NCI-H1417 treated with DMSO at 0.1 percent for 48 hours (cell line): ENCODE measurements around the gene ZNF175.

ENCODE experiments used
- DNase-seq: peaks from one replicate; lab custom pipeline; 2025; lab: John Stamatoyannopoulos, UW

Gene ZNF175

GRCh38 chr19:51550848-51551672, 20.0 kb upstream of the ZNF175 start:
- DNase-seq = no peak

- no peak for DNase-seq
Measured at GRCh38 chr19:51551673-51552432, 19.2 kb upstream of the ZNF175 start.

- DNase-seq = no peak
Measured at GRCh38 chr19:51552608-51552995, 18.5 kb upstream of the ZNF175 start.

- DNase-seq = no peak
Measured at GRCh38 chr19:51552996-51553725, 17.9 kb upstream of the ZNF175 start.

GRCh38 chr19:51559240-51559639, 11.8 kb upstream of the ZNF175 start:
- no peak for DNase-seq

- no peak for DNase-seq
Measured at GRCh38 chr19:51560339-51560738, 10.7 kb upstream of the ZNF175 start.

GRCh38 chr19:51564791-51565190, 6.3 kb upstream of the ZNF175 start:
- no peak for DNase-seq

GRCh38 chr19:51565583-51565982, 5.5 kb upstream of the ZNF175 start:
- no peak for DNase-seq

- no peak for DNase-seq
Measured at GRCh38 chr19:51566489-51567100, 4.5 kb upstream of the ZNF175 start.

GRCh38 chr19:51567583-51567982, 3.5 kb upstream of the ZNF175 start:
- no peak for DNase-seq

GRCh38 chr19:51568456-51568855, 2.6 kb upstream of the ZNF175 start:
- no peak for DNase-seq

- DNase-seq = no peak
Measured at GRCh38 chr19:51571599-51571998, 516 bp downstream of the ZNF175 start.

GRCh38 chr19:51572410-51572809, 1.3 kb downstream of the ZNF175 start:
- no peak for DNase-seq

- DNase-seq = no peak
Measured at GRCh38 chr19:51572908-51573307, 1.8 kb downstream of the ZNF175 start.

GRCh38 chr19:51573331-51573730, 2.2 kb downstream of the ZNF175 start:
- DNase-seq = no peak

GRCh38 chr19:51576850-51577249, 5.8 kb downstream of the ZNF175 start:
- DNase-seq = no peak

GRCh38 chr19:51586103-51586728, 15.1 kb downstream of the ZNF175 start:
- no peak for DNase-seq

GRCh38 chr19:51586799-51587198, 15.7 kb downstream of the ZNF175 start:
- DNase-seq = no peak

- no peak for DNase-seq
Measured at GRCh38 chr19:51587264-51588191, 16.4 kb downstream of the ZNF175 start.

- no peak for DNase-seq
Measured at GRCh38 chr19:51589511-51589910, 18.4 kb downstream of the ZNF175 start.

GRCh38 chr19:51590441-51590840, 19.4 kb downstream of the ZNF175 start:
- no peak for DNase-seq
